B cell (primary cell): ENCODE data around the gene PSME1. TPM values are rescaled to one million over a fixed set of nuclear protein-coding genes. Genes with fewer than 3 reads are reported as not detected.

ENCODE experiments used
- ATAC-seq: fragments of 200-7000 bp; cut with Tn5 transposase; one replicate; pipeline ENCODE4 v1.10.0; 2021; ENCODE audit warnings: low read depth, mild to moderate bottlenecking, moderate number of reproducible peaks, moderate library complexity
- CTCF ChIA-PET: fragments of 350-600 bp; sonication (Branson Sonifier 250); formaldehyde crosslinking; loops from one replicate; lab custom pipeline; 2021; ENCODE audit warnings: antibody characterized with exemption, inconsistent platforms; lab: Charles Lee
- POLR2A ChIA-PET: fragments of 350-600 bp; sonication (Branson Sonifier 250); formaldehyde crosslinking; loops from one replicate; lab custom pipeline; 2021; ENCODE audit warnings: antibody characterized with exemption; lab: Charles Lee
- DNase-seq: peaks from one replicate; pipeline ENCODE4 v3.0.0; 2013
- H2AFZ ChIP-seq: 2 replicates; pipeline ENCODE4 v1.6.1; 2012; ENCODE audit warnings: mild to moderate bottlenecking, low read depth, low read length; ENCODE audit not compliant: insufficient read depth, poor library complexity, severe bottlenecking
- H3K27ac ChIP-seq, 2 donors: 1 replicate in 1 of 2; 2 replicates in 1 of 2; pipeline ENCODE4 v1.5.1; 2012 to 2013; ENCODE audit warnings: low read length in 2 of 2, mild to moderate bottlenecking in 2 of 2, moderate library complexity in 1 of 2
- H3K27me3 ChIP-seq, 4 experiments: fragments of 200-600 bp in 1 of 4; sonication (generic) in 1 of 4; replicated peaks in 1 of 4; 1 replicate in 2 of 4; 2 replicates in 2 of 4; pipeline versions ENCODE4 v1.6.1 to v1.7.0; 2013 to 2016; ENCODE audit warnings: low read length in 3 of 4, mild to moderate bottlenecking in 2 of 4, mixed read lengths in 1 of 4, moderate library complexity in 1 of 4; ENCODE audit not compliant: insufficient read depth in 4 of 4, control insufficient read depth in 3 of 4; ENCODE audit errors: control extremely low read depth in 1 of 4
- H3K36me3 ChIP-seq, 2 experiments: replicated peaks in 1 of 2; 1 replicate in 1 of 2; 2 replicates in 1 of 2; pipeline versions ENCODE4 v1.6.1 to v1.7.1; 2013; ENCODE audit warnings: low read length in 1 of 2; ENCODE audit not compliant: insufficient read depth in 2 of 2, control insufficient read depth in 1 of 2; ENCODE audit errors: control extremely low read depth in 1 of 2, extremely low read depth in 1 of 2
- H3K4me1 ChIP-seq, 2 donors: fragments of 200-600 bp in 1 of 2; sonication (generic) in 1 of 2; 1 replicate in 1 of 2; 2 replicates in 1 of 2; pipeline versions ENCODE4 v1.5.1 to v1.6.1; 2013 to 2017; ENCODE audit warnings: low read length in 2 of 2; ENCODE audit not compliant: control insufficient read depth in 2 of 2, insufficient read depth in 2 of 2
- H3K4me2 ChIP-seq: replicated peaks from 2 replicates; pipeline ENCODE3; 2012; ENCODE audit warnings: mild to moderate bottlenecking, low read depth, low read length; ENCODE audit not compliant: poor library complexity, severe bottlenecking
- H3K4me3 ChIP-seq, 5 experiments: fragments of 200-600 bp in 1 of 5; sonication (generic) in 1 of 5; 1 replicate in 3 of 5; 2 replicates in 2 of 5; pipeline versions ENCODE4 v1.5.1 to v1.7.0; 2011 to 2016; ENCODE audit warnings: low read length in 4 of 5, mild to moderate bottlenecking in 4 of 5, low read depth in 2 of 5, control low read depth in 1 of 5, moderate library complexity in 1 of 5; ENCODE audit not compliant: insufficient read depth in 1 of 5; ENCODE audit errors: control extremely low read depth in 1 of 5, extremely low read depth in 1 of 5
- H3K79me2 ChIP-seq: fragments of 200-600 bp; sonication (generic); one replicate; pipeline ENCODE4 v1.6.0; 2016; ENCODE audit warnings: low read length; ENCODE audit not compliant: control insufficient read depth, insufficient read depth
- H3K9ac ChIP-seq: fragments of 200-600 bp; sonication (generic); 2 replicates; pipeline ENCODE4 v1.6.1; 2017; ENCODE audit warnings: mild to moderate bottlenecking, low read length, moderate library complexity
- H3K9me3 ChIP-seq, 3 donors: one replicate each; pipeline versions ENCODE4 v1.6.1 to v1.7.1; 2013; ENCODE audit warnings: low read length in 2 of 3; ENCODE audit not compliant: control insufficient read depth in 2 of 3, insufficient read depth in 1 of 3; ENCODE audit errors: control extremely low read depth in 1 of 3
- H4K20me1 ChIP-seq: 2 replicates; pipeline ENCODE4 v1.6.0; 2012; ENCODE audit warnings: mild to moderate bottlenecking, low read length; ENCODE audit not compliant: insufficient read depth, control insufficient read depth, poor library complexity, severe bottlenecking
- H3K27ac Mint-ChIP-seq: one replicate; pipeline ENCODE4 v1.8.0; 2021; ENCODE audit warnings: mixed read lengths
- H3K27me3 Mint-ChIP-seq: one replicate; pipeline ENCODE4 v1.8.0; 2021; ENCODE audit warnings: mixed read lengths
- H3K4me1 Mint-ChIP-seq: one replicate; pipeline ENCODE4 v1.8.0; 2021; ENCODE audit warnings: mixed read lengths
- H3K4me3 Mint-ChIP-seq: one replicate; pipeline ENCODE4 v1.8.0; 2021; ENCODE audit warnings: mixed read lengths
- H3K9me3 Mint-ChIP-seq: one replicate; pipeline ENCODE4 v1.8.0; 2022; ENCODE audit warnings: mixed read lengths; ENCODE audit not compliant: insufficient read depth
- CTCF ChIP-seq: fragments of 200-600 bp; IDR thresholded peaks from one replicate; pipeline ENCODE4 v1.8.0; 2022; ENCODE audit warnings: antibody characterized with exemption, mild to moderate bottlenecking
- EZH2 ChIP-seq: IDR thresholded peaks from 2 replicates; pipeline ENCODE4 v1.6.1; 2012; ENCODE audit warnings: borderline replicate concordance, low read depth, mild to moderate bottlenecking, moderate library complexity, low read length; ENCODE audit not compliant: insufficient read depth, poor library complexity, severe bottlenecking
- WGBS: methylation state at CpG from one replicate; pipeline ENCODE4 v1.1.5; 2013; ENCODE audit warnings: missing lambda C conversion rate; ENCODE audit not compliant: insufficient coverage; 5-methylcytosine and 5-hydroxymethylcytosine counted together
- intact Hi-C: fragments of 100-400 bp; cut with micrococcal nuclease; formaldehyde crosslinking; loops from one replicate; pipeline ENCODE4 v1.10.0; 2022
- polyA plus RNA-seq: library from polyadenylated mRNA; depleted of rRNA; stranded (reverse); fragments of >200 nt; gene quantifications from 2 replicates; pipeline ENCODE4 v1.2.3, GENCODE V29; 2012
- total RNA-seq, 2 donors: library from RNA; stranded (reverse); fragments of 120-200 nt in 1 of 2; gene quantifications; 1 replicate in 1 of 2; 2 replicates in 1 of 2; pipeline versions ENCODE4 v1.2.3 to v1.2.4, GENCODE V29; 2013 to 2022

Gene PSME1
- total and polyA plus RNA-seq, 2 donors (not counting 1 experiment from before 2014, with no cell fraction given), result 237 to 257 TPM

- DNase-seq (no peak), ATAC-seq (no peak)
- peak overlapping the region; percentile 54 to 96 (median 78) for H3K4me3 ChIP-seq
- peak overlapping the region; percentile 87 to 97 for H3K27ac ChIP-seq
- peaks cover 60% of the 10 kb centered on the region for H3K4me1 Mint-ChIP-seq
- H3K4me1 ChIP-seq, result peaks cover 33 to 45% of the 10 kb centered on the region in 2 donors
- no peak for TF ChIP-seq CTCF
- TF ChIP-seq EZH2, result no peak
- H3K27ac Mint-ChIP-seq, result peak overlapping the region; percentile 91
- H3K4me3 Mint-ChIP-seq, result peak overlapping the region; percentile 92
- no peaks in the 10 kb centered on the region for H3K9me3 Mint-ChIP-seq
- H2AFZ ChIP-seq, result peak overlapping the region; percentile 96
- no peaks in the 10 kb centered on the region for H3K27me3 ChIP-seq
- no peaks in the 10 kb centered on the region for H3K27me3 Mint-ChIP-seq
- H4K20me1 ChIP-seq, result peaks cover 16% of the 10 kb centered on the region
- ChIA-PET POLR2A (interaction anchor here (0.5 to 3.3 kb wide), 10 partner anchors 10 to 137 kb away, joined by 3 to 49 read pairs (median 5); partner anchors contain the start of genes DCAF11, IPO4, IRF9 and MDP1), CTCF (interaction anchor here (0.8 to 4.6 kb wide), 10 partner anchors 10 to 197 kb away, joined by 3 to 43 read pairs (median 6); partner anchors contain the start of genes DCAF11, IRF9, NRL and PSME2)
- 21% methylated on average over 8 of the region's 13 CpGs for WGBS
- peak overlapping the region; percentile 97 for H3K9ac ChIP-seq
- H3K4me2 ChIP-seq, result peak overlapping the region; percentile 90
- H3K79me2 ChIP-seq, result peaks cover 52% of the 10 kb centered on the region
- no peaks in the 10 kb centered on the region for H3K9me3 ChIP-seq
- peaks cover 0 to 27% of the 10 kb centered on the region in 2 experiments for H3K36me3 ChIP-seq
- intact Hi-C loops, result loop anchor here (1.0 to 2.0 kb wide), 6 partner anchors 9 to 105 kb away; partner anchors contain the start of genes DCAF11, IRF9, NRL and PCK2
These were observed 912 bp downstream of the PSME1 start for GRCh38 chr14:24136684-24137528.
